Stimulated activated CD8-positive, alpha-beta memory T cell treated with anti-CD3 and anti-CD28 coated beads, Interleukin-2, amount 100 ng/mL, for 1 hour (primary cell): ENCODE results near the gene COPS9.

Experiments used
- DNase-seq, 2 donors: peaks; one replicate each; pipeline ENCODE4 v3.0.0-alpha.2; 2020; ENCODE audit warnings: low read depth in 2 of 2

The COPS9 gene

DNA sequence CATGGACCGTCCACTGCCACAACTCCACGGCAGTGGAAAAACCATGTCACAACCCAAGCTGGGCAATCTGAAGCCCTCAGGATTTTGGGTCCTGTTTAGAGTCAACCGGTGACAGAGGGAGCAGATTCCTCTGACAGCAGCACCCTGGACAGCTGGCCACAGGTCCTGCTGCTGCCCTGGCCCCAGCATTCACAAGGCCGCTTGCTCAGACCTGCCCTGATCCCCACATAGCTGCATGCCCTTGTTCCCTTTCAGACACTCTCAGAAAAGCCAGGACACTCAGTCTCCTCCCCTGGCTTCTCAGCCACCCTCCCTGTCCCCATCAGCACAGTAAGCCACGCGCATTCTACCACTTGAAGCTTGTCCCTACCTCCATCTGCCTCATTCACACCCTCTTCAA lies 1.6 kb downstream of the COPS9 start:
- no peak for DNase-seq

DNA sequence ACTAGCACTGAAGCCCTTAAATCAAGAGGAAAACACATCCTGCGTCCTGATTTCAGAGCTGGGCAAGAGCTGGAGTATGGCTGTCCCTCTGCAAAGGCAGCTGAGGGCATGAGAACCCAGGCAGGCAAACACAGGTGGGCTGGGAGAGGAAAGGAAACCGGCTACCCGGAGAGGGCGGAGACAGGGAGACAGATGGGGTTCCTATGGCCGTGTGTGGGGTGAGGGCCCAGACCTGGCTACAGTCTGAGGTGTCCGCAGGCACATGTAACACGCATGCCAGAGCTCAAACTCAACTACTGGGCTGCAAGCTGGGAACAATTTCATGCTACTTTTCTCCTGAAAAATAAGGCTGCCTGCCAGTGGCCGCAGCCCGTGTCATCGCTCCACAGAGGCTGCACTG lies 2.7 kb downstream of the COPS9 start:
- no peak for DNase-seq

DNA sequence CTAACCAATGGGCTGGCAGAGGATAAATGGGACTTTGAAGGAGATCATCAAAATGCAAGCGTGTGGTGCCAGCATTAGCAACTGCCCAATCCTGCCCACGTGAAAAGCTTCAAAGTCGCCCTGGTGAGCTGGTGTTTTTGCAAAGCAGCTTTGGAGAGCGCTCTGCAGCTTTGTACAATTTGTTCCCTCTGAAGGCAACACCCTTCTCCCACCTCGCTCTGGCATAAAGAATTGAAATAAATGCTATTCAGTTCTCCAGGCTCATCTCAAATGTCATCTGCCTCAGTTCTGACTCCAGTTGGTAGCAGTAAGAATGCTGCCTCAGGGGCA lies 3.5 kb downstream of the COPS9 start:
- no peak for DNase-seq

DNA sequence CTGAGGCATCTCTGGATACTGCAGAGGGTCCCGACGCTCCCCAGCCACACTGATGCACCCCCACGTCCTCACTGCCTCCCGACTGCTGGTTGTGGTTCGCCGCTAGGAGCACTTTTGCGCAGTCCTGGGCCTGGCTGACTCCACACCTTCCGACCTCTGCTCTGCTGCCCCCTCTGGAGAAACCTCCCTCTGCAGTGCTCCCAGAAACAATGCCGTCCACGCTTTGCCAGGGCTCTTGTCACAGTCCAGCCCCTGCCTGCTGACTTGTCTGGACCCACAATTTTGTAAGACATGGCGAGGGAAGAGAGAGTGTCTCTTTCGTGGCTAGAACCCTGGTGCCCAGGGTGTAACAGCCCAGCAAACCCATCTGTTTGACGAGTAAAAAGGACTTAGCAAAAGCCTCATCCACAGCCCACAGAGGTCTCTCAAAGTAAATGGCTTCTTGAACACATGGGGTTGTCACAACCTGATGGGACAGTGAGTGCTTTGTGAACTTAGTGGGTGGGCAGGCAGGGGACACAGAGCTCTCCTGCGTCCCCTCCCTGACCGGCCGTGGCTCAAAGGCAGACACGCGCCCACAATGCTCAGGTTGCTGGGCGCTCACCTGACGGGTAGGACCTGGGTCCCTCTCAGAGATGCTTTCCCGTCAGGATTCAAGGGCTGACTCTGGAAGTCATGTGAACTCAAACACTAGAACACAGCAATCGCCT lies 4.0 kb downstream of the COPS9 start:
- DNase-seq, result no peak

DNA sequence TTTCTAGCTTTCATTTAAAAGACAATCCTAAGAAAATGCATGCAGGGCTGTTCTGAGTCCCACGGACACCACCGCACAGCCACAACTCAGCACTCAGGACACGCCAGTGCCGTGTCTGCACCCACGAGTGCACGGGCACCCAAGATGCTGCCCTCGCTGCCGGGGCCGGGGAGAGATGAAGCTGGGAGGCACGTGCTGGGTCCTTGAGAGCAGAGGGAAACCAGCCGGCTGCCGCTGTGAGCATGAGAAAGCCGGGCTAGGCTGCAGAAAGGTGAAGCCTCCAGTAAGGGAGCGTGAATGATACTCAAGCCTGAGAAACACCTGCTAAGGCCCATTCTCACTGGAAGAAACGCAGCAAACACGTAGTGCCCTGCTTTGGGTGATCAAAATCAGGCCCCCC lies 4.8 kb downstream of the COPS9 start:
- DNase-seq, result no peak

DNA sequence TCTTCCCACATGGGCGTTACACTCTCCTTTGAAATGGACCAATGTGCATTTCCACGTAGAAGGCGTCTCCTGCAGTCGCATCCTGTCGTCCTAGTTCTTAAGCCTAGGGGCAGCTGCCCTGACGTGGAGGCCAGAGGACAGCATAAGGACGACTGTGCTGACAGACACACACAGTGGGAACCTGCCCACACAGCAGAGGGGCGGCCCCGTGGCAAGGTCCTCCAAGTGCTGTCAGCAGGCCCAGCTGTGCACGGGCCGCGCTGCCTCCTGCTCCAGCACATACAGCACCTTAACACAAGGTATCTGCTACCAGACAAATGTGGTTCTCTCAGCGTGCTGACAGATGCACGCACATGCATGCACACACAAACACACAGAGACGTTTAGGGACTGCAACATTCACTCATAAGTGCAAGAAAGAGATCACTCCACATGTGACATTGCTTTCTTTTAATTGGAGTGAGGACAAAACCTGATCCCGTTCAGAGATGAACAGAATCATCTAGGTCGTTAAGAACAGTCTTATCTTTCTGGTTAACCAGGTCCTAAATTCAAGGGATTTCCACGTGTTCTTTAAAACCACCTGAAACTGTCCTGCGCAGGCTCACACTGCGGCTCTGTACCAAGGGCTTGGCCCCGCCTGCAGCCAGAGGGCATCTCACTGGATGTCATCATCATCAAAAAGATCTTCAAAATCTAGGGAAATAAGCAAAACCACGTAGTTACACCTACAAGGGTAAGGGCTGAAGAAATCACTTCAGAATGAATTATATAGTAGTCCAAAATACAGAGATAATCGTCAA lies 5.5 kb downstream of the COPS9 start:
- DNase-seq, result no peak

DNA sequence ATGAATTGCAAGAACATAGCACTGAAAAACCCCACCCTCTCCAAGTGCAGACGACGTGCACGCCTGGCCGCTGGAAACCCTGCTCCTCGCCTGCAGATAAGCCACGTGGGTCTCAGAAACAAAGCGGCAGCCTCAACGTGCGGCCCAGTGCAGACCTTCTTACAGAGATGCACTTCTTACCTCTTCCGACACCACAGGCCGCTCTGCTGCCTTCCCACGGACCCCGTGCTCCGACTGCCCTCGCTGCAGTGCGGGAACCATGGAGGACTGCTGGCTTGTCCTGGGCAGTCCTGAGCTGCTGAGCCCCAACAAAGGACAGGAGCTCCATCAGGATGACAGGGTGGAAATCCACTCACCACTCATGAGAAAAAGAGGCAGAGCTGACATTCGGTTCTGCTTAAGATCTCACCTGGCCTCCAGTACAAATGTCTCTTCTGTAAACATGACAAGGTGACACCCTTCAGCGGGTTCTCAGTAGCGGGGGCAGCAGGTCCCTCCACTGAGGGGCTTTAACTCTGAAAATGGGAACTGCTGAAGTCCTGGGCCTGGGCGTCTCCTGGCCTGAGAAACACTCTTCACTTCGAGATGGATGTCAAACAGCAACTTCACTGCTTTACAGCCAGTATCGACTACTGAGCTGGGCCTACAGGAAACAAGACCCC lies 6.2 kb downstream of the COPS9 start:
- DNase-seq, result no peak

DNA sequence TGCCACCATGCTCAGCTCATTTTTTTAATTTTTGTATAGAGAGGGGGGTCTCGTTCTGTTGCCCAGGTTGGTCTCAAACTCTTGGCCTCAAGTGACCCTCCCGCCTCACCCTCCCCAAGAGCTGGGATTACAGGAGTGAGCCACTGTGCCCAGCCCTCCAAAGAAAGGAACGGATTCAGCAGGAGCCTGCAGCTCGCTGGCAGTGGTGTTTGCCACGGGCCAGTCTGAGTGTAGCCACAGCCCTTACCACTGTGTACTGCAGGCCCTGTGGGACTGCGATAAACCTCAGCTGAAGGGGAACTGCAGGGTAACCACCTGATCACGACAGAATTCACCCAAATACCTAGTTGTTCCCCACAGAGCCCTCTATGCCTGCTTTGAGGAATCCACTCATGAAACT lies 6.8 kb downstream of the COPS9 start:
- no peak for DNase-seq

DNA sequence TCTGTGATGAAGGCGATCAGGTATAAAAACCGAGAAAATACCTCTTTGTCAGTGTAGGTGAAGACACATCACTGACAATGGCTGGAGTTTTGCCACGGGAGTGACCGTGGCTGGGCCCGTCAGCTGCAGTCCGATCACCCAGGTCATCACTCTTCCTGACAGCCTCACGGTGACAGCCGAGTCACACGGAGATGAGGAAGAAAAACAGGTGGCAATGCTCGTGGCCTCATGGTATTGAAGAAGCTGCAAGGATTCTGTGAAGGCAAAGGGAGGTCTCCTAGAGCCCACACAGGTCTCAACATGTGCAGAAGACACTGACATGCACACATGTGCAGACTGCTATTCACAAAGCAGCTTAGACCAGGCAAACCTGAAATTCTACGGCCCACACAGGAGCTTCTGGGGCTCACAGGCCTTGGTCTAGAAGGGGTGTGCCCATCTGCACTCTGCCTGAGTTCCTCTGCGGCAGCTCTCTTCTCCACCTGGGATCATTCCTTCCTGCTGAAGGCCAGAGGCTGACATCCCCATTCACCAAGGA lies 7.4 kb downstream of the COPS9 start:
- DNase-seq, result no peak

DNA sequence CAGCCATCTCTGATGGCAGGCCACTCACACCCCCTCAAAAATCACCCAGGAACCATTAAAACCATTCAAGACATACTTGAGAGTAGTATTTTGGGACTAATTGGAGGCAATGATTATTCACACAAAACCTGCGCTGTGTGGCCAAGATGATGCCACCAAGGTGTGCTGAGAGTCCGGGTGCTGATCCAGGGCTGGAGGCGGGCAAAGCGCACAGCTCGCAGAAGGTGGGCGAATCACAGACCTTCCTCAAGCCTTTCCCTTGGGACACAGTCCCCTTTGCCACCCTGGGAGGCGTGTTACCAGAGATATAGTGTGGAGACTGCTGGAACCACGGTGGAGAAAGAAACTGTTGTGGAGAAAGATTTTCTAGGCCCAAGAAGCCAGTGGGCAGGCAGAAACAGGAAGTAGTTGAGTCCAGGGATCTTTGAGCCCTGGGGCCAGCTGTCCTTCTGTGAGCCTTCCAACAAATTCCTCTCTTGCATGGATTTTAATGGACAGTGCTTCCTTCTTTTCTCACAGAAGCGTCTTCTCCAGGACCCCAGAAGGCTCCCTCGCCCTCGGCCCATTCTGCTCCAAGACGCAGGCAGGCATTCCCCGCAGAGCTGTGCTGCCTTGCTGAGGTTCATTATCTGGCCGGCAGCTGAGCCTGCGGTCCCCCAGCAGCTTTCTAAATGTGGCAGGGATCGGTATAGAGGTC lies 8.0 kb downstream of the COPS9 start:
- no peak for DNase-seq

DNA sequence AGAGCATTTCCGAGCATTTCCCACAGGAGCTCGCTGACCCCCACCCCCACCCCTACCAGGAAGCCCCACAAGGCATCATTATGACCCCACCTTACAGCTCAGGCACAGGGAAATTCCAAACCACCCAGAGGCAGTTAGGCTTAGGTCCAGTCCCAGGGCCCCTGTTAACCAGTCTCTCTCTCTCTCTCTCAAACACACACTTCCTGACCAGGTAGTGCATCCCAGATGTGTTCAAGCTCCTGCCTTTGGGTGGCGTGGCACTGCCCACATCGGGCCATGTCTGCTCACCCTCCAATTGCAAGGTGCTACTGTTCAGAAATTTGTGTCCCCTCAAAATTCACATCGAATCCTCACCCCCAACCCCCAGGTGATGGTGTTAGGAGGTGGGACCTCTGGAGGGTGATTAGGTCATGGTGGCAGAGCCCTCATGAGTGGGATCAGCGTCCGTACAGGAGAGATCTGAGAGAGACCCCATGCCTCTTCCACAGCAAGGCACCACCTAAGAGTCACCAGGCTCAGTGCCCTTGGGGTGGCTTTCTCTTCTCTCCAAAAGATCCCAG lies 8.8 kb downstream of the COPS9 start:
- DNase-seq, result no peak

DNA sequence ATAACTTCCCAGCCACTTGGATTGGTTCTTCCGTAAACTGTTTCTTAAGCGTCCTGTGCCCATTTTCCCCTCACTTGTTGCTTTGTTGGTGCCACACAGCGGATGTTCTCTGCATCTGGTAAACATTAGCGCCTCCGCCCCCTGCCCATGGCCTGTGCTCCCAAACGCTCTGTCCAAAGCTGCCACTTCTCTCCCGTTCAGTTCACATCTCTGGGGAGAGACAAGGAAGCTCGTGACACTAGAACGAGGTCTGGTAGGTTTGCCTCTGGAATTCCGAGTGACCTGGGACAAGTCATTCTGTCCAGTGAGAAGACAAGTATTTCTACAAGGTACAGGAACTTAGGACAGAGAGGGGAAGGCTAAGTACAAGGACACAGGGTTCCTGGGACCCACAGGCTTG lies 9.4 kb downstream of the COPS9 start:
- no peak for DNase-seq

DNA sequence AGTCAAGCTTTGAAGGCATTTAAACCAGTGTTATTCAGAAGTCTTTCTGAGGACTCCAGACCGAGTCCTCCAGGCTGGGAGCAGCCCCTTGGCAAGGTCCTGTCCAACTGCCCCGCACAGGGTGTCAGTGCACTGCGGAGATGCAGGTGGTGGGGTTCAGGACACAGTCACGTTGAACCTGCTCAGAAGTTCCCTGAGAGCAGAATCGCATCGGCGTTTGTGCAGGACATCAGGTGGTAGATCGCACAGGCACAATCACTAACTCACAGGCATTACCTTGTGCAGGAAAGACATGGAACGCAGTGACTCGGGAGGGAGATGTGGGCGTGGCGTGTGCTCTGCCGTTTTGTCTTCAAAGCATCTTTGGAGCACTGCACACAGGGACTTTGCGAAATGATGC lies 10.4 kb downstream of the COPS9 start:
- no peak for DNase-seq

DNA sequence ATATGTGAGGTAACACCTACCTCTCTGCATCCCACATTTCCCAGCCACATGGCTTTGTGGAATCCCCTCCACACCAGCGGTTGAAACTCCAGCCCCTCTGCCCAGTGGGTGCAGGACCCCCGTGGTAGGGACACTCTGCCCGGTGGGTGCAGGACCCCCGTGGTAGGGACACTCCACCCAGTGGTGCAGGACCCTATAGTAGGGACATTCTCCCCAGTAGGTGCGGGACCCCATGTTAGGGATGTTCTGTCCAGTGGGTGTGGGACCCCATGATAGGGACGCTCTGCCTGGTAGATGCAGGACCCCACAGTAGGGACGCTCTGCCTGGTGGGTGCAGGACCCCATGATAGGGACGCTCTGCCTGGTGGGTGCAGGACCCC lies 11.5 kb downstream of the COPS9 start:
- DNase-seq, result no peak

DNA sequence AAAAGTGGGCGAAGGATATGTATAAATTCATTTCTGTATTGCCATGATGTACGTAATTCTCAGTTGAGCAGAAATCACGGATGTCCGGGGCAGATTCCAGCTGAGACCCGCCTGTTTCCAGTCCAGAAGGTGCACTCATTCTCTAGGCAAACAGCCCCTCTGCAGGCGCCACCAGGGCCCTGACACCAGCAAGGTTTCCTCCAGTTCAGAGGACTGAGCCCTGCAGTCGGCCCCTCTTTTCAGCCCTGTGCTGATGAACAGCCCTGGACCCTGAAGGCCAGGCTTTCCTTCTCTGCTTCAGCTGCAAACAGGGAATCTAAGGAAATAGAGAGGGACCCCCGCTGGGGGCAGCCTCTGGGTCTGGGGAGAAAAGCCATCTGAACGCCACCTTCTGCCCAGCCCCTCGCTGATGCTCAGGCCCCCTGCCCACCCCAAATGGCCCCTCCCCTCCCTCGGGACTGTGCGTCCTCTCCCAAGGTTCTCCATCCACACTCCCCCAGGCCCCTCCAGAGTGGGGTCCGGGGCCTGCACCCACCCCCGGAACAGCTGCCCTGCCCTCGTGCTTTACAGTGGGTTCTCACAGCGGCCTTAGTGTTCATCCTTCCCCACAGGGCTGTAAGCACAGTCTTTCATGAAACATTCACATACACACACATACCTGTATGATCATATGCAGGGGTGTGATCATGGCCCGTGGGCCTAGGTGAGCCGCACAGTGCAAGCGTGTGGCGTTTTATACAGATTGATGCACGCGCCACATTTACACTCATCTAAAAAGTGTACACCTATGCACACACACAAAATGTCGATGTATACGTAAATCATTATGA lies 12.1 kb downstream of the COPS9 start:
- no peak for DNase-seq

DNA sequence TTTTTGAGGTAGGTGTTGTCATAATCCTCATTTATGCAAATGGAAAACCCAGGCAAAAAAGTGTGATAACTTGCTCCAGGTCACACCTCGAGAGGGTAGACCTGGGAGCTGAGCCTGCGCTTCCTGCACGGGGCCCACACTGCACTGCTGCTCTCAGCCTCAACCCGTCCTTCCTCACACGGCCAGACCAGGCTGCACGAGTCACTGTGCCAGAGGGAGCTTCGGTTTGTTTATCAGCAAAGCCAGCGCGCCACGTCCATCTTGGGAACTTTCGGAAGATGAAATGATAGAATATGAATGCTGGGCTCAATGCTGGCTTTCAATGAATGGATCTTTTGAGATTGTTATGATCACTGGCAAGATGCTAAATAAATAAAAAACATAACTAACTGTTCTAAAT lies 14.4 kb downstream of the COPS9 start:
- DNase-seq, result no peak

DNA sequence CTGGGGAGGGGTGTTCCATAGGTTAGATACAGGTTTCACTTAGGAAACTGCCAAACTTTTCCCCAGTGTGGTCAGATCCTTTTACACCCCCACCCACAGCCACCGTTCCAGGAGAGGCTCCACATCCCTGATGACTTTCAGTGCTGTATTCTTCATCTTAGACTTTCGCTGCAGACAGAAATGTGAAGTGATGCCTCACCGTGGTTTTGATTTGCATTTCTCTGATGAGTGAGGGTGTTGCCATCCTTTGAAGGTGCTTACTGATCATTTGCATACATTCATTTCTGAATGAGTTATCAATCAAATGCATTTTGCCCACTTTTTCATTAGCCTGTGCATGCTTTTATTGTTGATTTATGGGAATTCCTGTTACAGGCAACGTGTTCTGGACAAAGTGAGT lies 14.9 kb downstream of the COPS9 start:
- no peak for DNase-seq

DNA sequence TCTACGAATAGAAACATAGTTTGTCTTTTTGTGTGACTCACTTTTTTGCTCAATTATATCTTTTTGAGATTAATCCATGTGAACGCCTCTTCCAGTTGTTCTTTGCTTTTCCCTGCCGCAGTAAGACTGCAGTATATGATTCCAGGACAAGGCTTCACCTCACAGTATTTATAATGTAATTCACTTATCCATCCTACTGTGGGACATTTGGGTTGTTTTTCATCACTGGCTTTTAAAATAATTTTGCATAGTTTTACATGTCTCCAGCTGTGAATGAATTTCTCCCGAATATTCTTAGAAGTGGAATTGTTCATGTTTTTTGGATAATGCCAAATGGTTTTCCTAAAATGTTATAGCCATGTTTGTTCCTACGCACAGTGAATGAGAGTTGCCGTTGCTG lies 21.9 kb downstream of the COPS9 start:
- no peak for DNase-seq

DNA sequence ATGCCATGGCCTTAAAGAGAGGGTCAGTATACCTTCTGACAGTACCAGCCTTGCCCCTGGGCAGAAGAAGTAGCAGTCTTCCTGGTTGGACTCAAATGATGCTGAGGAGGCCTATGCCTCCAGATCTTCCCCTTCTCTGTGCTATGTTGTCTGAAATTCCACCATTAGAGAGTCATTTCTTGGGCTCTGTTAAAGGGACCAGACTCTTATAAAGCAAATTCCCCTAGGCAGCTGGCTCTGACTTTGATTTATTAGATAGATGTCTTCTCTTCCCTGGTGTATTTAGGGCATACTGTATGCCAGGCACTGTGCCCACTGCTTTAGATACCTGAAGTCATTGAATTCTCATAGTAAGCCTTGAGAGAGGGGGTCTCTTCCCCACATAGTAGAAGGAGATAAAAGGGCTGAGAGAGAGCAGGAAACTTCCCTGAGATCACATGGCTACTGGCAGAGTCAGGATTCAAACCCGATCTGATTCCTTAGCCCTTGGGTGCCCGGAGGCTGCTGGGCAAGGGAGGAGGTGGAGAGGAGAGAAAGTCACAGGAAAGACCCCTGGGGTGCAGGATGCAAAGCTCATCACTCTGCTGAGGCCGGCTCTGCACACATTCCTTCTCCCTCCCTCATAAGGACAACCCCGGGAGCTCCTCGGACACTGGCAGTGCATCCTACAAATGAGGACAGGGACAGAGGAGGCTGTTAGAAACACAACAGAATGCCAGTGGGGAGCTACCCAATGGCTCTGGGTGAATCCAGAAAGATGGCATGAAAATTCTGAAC lies 23.0 kb downstream of the COPS9 start:
- no peak for DNase-seq

DNA sequence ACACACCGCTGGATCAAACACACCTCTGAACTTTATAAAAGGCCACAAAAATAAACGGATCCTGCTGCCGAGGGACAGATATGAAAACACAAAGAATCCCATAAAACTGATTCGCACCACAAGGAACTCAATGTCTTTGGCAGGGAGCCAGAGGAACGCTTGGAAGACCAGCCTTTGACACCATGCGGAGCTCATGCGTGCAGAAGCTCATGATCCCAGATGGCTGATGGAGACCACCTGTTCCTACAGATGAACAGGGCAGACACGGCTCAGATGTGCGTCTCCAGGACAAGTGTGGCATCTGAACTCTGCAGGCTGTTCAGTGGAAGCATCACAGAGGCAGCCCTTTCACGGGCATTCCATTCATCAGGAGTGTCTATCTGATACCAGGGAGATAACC lies 24.9 kb downstream of the COPS9 start:
- no peak for DNase-seq
